Smooth muscle cell (in vitro differentiated cells): ENCODE measurements around the gene PCGF1. TPM values are rescaled to one million over a fixed set of nuclear protein-coding genes. Genes with fewer than 3 reads are reported as not detected.

Experiments
- DNase-seq: peaks from one replicate; lab custom pipeline; 2025; ENCODE audit not compliant: unreplicated experiment; lab: John Stamatoyannopoulos, UW
- H2AFZ ChIP-seq: fragments of 200-600 bp; sonication (generic); 2 replicates; pipeline ENCODE4 v1.6.0; 2016; ENCODE audit warnings: antibody characterized with exemption, low read depth, mild to moderate bottlenecking
- H3F3A ChIP-seq: fragments of 200-600 bp; sonication (generic); 2 replicates; pipeline ENCODE4 v1.6.0; 2017; ENCODE audit warnings: antibody characterized with exemption, low read depth
- H3K27ac ChIP-seq: fragments of 200-600 bp; sonication (generic); 2 replicates; pipeline ENCODE4 v1.5.1; 2016; ENCODE audit warnings: low read depth, mild to moderate bottlenecking
- H3K27me3 ChIP-seq: fragments of 200-600 bp; sonication (generic); 2 replicates; pipeline ENCODE4 v1.6.1; 2016; ENCODE audit warnings: low read depth, mild to moderate bottlenecking
- H3K36me3 ChIP-seq: fragments of 200-600 bp; sonication (generic); 2 replicates; pipeline ENCODE4 v1.5.1; 2016; ENCODE audit warnings: low read depth
- H3K4me1 ChIP-seq: fragments of 200-600 bp; sonication (generic); 2 replicates; pipeline ENCODE4 v1.5.1; 2016; ENCODE audit warnings: low read depth
- H3K4me2 ChIP-seq: fragments of 200-600 bp; sonication (generic); 2 replicates; pipeline ENCODE4 v1.6.0; 2016; ENCODE audit warnings: mild to moderate bottlenecking
- H3K4me3 ChIP-seq: fragments of 200-600 bp; sonication (generic); 2 replicates; pipeline ENCODE4 v1.5.1; 2016; ENCODE audit warnings: mild to moderate bottlenecking
- H3K79me2 ChIP-seq: fragments of 200-600 bp; sonication (generic); 2 replicates; pipeline ENCODE4 v1.6.0; 2016; ENCODE audit warnings: low read depth, mild to moderate bottlenecking
- H3K9ac ChIP-seq: fragments of 200-600 bp; sonication (generic); 2 replicates; pipeline ENCODE4 v1.6.0; 2016; ENCODE audit warnings: low read depth
- H3K9me3 ChIP-seq: fragments of 200-600 bp; sonication (generic); replicated peaks from 2 replicates; pipeline ENCODE4 v1.5.1; 2016; ENCODE audit warnings: low read depth
- H4K20me1 ChIP-seq: fragments of 200-600 bp; sonication (generic); 2 replicates; pipeline ENCODE4 v1.6.0; 2016; ENCODE audit warnings: low read depth
- WGBS: methylation state at CpG from one replicate; pipeline ENCODE4 v1.1.7; 2016; ENCODE audit warnings: low lambda C conversion rate; 5-methylcytosine and 5-hydroxymethylcytosine counted together
- polyA plus RNA-seq: library from polyadenylated mRNA; unstranded; fragments of >200 nt; fragmentation: Nextera tagmentation; extraction: Ambion mirVana; gene quantifications from 2 replicates; pipeline ENCODE4 v1.2.1, GENCODE V29; 2016
- total RNA-seq: library from RNA; depleted of rRNA; stranded (reverse); fragments of >200 nt; gene quantifications from 2 replicates; pipeline ENCODE4 v1.2.3, GENCODE V29; 2014
- TF ChIP-seq, protein P1 (sequence below): fragments of 200-600 bp; sonication (generic); IDR thresholded peaks from 2 replicates; pipeline ENCODE4 v1.5.1; 2017; ENCODE audit warnings: borderline replicate concordance, mild to moderate bottlenecking, antibody characterized with exemption; ENCODE audit not compliant: insufficient read depth, poor library complexity, severe bottlenecking

The PCGF1 gene
- total and polyA plus RNA-seq, 2 experiments from 2014 or later, result 19.1 to 29.3 TPM

DNA sequence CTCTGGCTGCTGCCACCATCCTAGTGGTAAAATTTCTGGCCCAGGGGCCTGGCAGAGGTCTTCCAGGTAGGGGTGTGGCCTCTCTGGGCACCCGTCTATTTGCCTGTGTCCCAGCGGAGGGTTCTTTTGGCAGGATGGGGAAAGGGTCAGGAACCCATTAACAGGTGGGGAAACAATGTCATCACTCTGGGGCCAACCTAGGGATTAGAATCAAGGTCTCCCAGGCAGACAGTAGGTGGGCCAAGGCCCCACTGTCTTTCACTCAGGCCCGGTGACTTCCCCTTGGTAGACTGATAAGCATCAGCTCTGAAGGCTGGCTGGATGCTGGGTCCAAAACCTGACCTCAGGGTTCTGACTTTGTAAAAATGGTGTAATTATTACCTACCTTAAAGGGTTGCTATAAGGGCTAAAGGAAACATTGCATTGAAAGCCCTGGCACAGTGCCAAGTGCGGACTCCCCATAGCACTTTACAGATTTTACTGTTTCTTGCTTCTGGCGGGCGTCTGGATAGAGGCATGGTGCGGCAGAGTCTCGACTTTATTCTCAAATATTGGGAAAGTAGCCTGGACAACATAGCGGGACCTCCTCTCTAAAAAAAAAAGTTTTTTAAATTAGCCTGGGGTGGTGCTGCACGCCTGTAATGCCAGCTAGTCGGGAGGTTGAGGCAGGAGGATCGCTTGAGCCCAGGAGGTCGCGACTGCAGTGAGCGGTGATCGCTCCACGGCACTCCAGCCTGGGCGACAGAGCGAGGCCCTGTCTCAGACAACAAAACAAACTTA, 10.3 kb downstream of the PCGF1 start:
- Histone ChIP-seq H3F3A (peaks cover 5% of the 10 kb centered on the region), H3K4me2 (peak overlapping the region; percentile 88), H3K79me2 (no peaks in the 10 kb centered on the region), H2AFZ (no peak overlapping the region), H3K9ac (no peak overlapping the region), H3K4me3 (peak overlapping the region; percentile 46), H3K27me3 (peaks cover 49% of the 10 kb centered on the region), H3K36me3 (no peaks in the 10 kb centered on the region), H3K27ac (no peak overlapping the region), H3K4me1 (peaks cover 25% of the 10 kb centered on the region), H3K9me3 (no peaks in the 10 kb centered on the region), H4K20me1 (no peaks in the 10 kb centered on the region)
- DNase-seq, result no peak
- TF ChIP-seq, protein P1, sequence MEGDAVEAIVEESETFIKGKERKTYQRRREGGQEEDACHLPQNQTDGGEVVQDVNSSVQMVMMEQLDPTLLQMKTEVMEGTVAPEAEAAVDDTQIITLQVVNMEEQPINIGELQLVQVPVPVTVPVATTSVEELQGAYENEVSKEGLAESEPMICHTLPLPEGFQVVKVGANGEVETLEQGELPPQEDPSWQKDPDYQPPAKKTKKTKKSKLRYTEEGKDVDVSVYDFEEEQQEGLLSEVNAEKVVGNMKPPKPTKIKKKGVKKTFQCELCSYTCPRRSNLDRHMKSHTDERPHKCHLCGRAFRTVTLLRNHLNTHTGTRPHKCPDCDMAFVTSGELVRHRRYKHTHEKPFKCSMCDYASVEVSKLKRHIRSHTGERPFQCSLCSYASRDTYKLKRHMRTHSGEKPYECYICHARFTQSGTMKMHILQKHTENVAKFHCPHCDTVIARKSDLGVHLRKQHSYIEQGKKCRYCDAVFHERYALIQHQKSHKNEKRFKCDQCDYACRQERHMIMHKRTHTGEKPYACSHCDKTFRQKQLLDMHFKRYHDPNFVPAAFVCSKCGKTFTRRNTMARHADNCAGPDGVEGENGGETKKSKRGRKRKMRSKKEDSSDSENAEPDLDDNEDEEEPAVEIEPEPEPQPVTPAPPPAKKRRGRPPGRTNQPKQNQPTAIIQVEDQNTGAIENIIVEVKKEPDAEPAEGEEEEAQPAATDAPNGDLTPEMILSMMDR, result no peak
- 66% methylated on average over 19 of the region's 19 CpGs for WGBS

DNA sequence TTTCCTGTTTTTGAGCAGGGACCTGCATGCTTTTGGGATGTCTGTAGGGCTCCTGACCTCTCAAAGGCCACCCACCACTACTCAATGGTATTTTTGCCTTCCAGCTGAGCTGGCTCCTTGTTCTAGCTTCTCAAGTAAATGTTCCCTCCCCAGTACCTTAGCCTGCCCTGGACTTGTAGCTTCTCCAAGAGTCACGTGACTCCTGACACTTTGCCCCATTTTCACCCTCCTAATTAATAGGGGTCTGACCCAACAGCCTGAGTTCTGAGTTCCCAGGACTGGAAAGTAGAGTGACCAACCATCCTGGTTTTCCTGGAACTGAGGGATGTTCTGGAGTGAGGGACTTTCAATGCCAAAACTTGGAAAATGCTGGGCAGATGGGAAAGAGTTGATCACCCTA, 12.1 kb downstream of the PCGF1 start:
- WGBS, result 96% methylated on average over 1 of the region's 1 CpG
- no peaks in the 10 kb centered on the region for H3K79me2 ChIP-seq
- no peak overlapping the region for H2AFZ ChIP-seq
- no peaks in the 10 kb centered on the region for H3K36me3 ChIP-seq
- H3K27ac ChIP-seq, result no peak overlapping the region
- peaks cover 5% of the 10 kb centered on the region for H3F3A ChIP-seq
- H3K4me2 ChIP-seq, result no peak overlapping the region
- H3K9ac ChIP-seq, result no peak overlapping the region
- no peaks in the 10 kb centered on the region for H4K20me1 ChIP-seq
- H3K4me1 ChIP-seq, result peaks cover 20% of the 10 kb centered on the region
- no peaks in the 10 kb centered on the region for H3K9me3 ChIP-seq
- no peak overlapping the region for H3K4me3 ChIP-seq
- TF ChIP-seq, protein P1, result no peak
- H3K27me3 ChIP-seq, result peaks cover 37% of the 10 kb centered on the region
- DNase-seq, result no peak

DNA sequence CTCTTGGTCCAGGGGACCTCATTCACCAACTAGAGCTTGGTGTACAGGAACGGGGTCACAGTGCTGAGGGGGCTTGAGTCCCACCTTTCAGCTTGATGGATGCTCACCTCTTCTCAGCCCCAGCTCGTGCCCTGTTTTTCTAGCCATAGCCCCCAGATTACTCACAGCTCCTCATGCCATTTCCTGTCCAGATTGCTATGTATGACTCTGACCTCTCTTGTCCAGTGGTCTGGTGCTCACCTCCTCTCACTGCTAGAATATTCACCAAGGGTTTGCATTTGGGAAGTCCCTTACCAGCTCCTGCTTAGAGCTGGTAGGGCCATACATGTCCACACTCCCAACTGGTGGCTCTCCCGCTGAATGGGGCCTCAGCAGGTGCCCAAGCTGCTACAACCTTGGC, 13.9 kb downstream of the PCGF1 start:
- Histone ChIP-seq H2AFZ (no peak overlapping the region), H3K79me2 (no peaks in the 10 kb centered on the region), H3K4me1 (peaks cover 10% of the 10 kb centered on the region), H3F3A (peaks cover 5% of the 10 kb centered on the region), H4K20me1 (no peaks in the 10 kb centered on the region), H3K4me3 (no peak overlapping the region), H3K27ac (no peak overlapping the region), H3K4me2 (no peak overlapping the region), H3K36me3 (no peaks in the 10 kb centered on the region), H3K9me3 (no peaks in the 10 kb centered on the region), H3K9ac (no peak overlapping the region), H3K27me3 (peaks cover 18% of the 10 kb centered on the region)
- 95% methylated on average over 3 of the region's 3 CpGs for WGBS
- TF ChIP-seq, protein P1, result no peak
- no peak for DNase-seq
